Mesothelial cell of epicardium (in vitro differentiated cells): ENCODE measurements around the gene UST. TPM values are rescaled to one million over a fixed set of nuclear protein-coding genes. Genes with fewer than 3 reads are reported as not detected.

Experiments used
- DNase-seq, 2 experiments: peaks; one replicate each; pipeline ENCODE4 v3.0.0; 2021; ENCODE audit warnings: low spot score in 2 of 2; ENCODE audit not compliant: unreplicated experiment in 2 of 2
- H3K27ac Mint-ChIP-seq: 2 replicates; pipeline ENCODE4 v1.8.0; 2021; ENCODE audit warnings: mixed read lengths
- H3K27me3 Mint-ChIP-seq: 2 replicates; pipeline ENCODE4 v1.8.0; 2021; ENCODE audit warnings: low read depth, mixed read lengths
- H3K36me3 Mint-ChIP-seq: 2 replicates; pipeline ENCODE4 v1.8.0; 2021; ENCODE audit warnings: mixed read lengths
- H3K4me1 Mint-ChIP-seq: 2 replicates; pipeline ENCODE4 v1.8.0; 2021; ENCODE audit warnings: mixed read lengths
- H3K4me3 Mint-ChIP-seq: 2 replicates; pipeline ENCODE4 v1.8.0; 2021; ENCODE audit warnings: mild to moderate bottlenecking, moderate library complexity, mixed read lengths
- H3K9me3 Mint-ChIP-seq: 2 replicates; pipeline ENCODE4 v1.8.0; 2021; ENCODE audit warnings: mixed read lengths
- total RNA-seq: library from RNA; stranded (reverse); gene quantifications from 3 replicates; pipeline ENCODE4 v1.2.1, GENCODE V29; 2021
- TF ChIP-seq, protein P1 (sequence below): fragments of 200-600 bp; sonication (generic); IDR thresholded peaks from one replicate; pipeline ENCODE4 v1.5.0; 2021; ENCODE audit warnings: antibody characterized with exemption; ENCODE audit not compliant: unreplicated experiment

UST gene
- total RNA-seq, 1 donor from 2014 or later, result 6.6 TPM

- Mint-ChIP-seq H3K4me3 (no peak overlapping the region), H3K27ac (no peak overlapping the region), H3K4me1 (peaks cover 2% of the 10 kb centered on the region), H3K27me3 (peaks cover 1% of the 10 kb centered on the region), H3K9me3 (no peaks in the 10 kb centered on the region), H3K36me3 (no peaks in the 10 kb centered on the region)
- DNase-seq, result no peak
- TF ChIP-seq, protein P1, sequence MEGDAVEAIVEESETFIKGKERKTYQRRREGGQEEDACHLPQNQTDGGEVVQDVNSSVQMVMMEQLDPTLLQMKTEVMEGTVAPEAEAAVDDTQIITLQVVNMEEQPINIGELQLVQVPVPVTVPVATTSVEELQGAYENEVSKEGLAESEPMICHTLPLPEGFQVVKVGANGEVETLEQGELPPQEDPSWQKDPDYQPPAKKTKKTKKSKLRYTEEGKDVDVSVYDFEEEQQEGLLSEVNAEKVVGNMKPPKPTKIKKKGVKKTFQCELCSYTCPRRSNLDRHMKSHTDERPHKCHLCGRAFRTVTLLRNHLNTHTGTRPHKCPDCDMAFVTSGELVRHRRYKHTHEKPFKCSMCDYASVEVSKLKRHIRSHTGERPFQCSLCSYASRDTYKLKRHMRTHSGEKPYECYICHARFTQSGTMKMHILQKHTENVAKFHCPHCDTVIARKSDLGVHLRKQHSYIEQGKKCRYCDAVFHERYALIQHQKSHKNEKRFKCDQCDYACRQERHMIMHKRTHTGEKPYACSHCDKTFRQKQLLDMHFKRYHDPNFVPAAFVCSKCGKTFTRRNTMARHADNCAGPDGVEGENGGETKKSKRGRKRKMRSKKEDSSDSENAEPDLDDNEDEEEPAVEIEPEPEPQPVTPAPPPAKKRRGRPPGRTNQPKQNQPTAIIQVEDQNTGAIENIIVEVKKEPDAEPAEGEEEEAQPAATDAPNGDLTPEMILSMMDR, result no peak
These were observed 216.9 kb downstream of the UST start for GRCh38 chr6:148963738-148964137.

DNA sequence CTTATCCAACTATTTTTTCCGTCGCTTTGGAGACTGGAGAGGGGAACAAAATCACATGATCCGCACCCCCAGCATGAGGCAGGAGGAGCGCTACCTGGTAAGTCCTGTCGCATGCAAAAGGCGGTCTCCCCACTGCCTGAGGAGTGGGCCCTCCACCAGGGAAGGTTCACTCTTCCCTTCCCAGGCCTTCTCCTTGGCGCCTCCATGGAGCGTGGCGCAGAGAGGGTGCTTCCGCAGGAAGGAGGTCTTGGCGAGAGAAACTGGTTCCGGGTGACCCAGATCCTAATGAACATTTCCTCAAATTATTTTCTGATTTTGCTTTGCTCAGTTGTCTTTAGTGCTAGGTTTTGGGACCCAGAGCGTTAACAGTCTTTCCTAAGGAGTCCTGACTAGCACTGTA, 217.6 kb downstream of the UST start:
- Mint-ChIP-seq H3K36me3 (no peaks in the 10 kb centered on the region), H3K27me3 (peaks cover 1% of the 10 kb centered on the region), H3K4me3 (no peak overlapping the region), H3K27ac (no peak overlapping the region), H3K9me3 (no peaks in the 10 kb centered on the region), H3K4me1 (peaks cover 4% of the 10 kb centered on the region)
- TF ChIP-seq, protein P1, result no peak
- no peak for DNase-seq

DNA sequence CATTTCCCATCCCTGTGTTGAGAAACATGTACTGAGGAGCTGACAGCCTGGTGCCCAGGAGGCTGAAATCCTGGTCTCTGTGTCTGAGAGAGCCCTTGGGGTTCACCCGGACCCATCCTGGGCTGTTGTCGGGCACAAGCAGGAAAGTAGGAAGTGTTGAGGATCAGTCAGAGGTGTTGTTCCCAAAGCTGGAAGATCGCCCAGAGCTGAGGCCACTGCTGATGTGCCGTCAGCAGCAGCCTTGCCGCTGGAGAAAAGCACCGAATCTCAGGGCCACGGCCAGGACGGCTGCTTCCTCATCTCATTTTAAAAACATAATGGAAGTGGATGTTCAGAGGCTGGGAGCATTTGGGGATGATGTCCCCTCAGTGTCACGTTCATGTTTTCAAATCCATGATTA, 218.5 kb downstream of the UST start:
- peaks cover 4% of the 10 kb centered on the region for H3K4me1 Mint-ChIP-seq
- TF ChIP-seq, protein P1, result no peak
- H3K27ac Mint-ChIP-seq, result no peak overlapping the region
- DNase-seq, result no peak
- H3K36me3 Mint-ChIP-seq, result no peaks in the 10 kb centered on the region
- H3K27me3 Mint-ChIP-seq, result peaks cover 2% of the 10 kb centered on the region
- H3K9me3 Mint-ChIP-seq, result no peaks in the 10 kb centered on the region
- H3K4me3 Mint-ChIP-seq, result no peak overlapping the region

DNA sequence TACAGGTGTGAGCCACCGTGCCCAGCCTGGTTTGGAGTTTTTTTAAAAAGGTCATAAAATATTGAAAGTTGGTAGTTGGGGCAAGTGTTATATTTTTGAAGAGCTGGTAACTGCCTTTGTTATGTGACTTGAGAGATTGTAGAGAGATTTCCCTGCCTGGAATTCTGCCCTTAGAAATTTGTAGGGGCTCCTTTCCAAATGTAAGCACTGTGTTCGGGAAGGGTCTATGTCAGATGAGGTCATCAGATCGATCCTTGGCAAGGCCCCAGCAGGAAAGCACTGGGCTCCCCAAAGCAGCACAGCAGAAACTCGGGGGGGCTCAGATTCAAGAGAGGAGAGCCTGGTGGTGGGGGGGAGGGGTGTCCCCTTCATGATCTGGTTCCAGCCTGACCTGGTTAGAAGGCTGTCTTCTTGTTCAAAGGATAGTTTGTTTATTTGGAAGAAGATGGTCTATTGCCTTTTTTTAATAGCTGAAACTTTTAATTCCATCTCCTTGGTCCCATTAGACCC, 220.2 kb downstream of the UST start:
- Mint-ChIP-seq H3K27me3 (peaks cover 15% of the 10 kb centered on the region), H3K36me3 (no peaks in the 10 kb centered on the region), H3K9me3 (no peaks in the 10 kb centered on the region), H3K4me3 (no peak overlapping the region), H3K4me1 (peaks cover 7% of the 10 kb centered on the region), H3K27ac (no peak overlapping the region)
- no peak for DNase-seq
- TF ChIP-seq, protein P1, result no peak

DNA sequence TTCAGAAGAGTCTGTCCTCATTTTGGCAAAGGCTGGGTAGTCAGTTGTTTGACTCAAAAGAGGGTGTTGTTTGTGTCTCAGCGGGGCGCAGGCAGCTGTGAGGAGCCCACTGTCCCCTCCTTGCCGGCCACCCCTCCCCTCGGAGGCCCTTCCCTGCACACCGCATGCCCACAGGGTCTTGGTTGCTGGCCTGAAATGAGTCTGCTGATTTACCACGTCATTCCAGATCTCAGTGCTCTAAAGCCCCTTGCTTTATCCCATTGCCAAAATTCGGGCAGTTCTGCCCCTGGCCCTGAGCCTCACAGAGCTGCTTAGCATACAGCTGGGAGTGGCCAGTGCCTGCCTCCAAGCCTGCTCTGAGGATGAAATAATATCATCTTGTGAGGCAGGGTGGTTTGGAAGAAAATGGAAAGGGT, 220.7 kb downstream of the UST start:
- no peaks in the 10 kb centered on the region for H3K36me3 Mint-ChIP-seq
- H3K27me3 Mint-ChIP-seq, result peaks cover 20% of the 10 kb centered on the region
- H3K9me3 Mint-ChIP-seq, result no peaks in the 10 kb centered on the region
- H3K4me3 Mint-ChIP-seq, result no peak overlapping the region
- no peak overlapping the region for H3K27ac Mint-ChIP-seq
- DNase-seq, result no peak
- H3K4me1 Mint-ChIP-seq, result peaks cover 8% of the 10 kb centered on the region
- TF ChIP-seq, protein P1, result no peak
